Activated naive CD8-positive, alpha-beta T cell treated with anti-CD3 and anti-CD28 coated beads, Interleukin-2, amount 50 U/mL, for 24 hours (primary cell): ENCODE data around the gene ADGRG6.

ENCODE experiments used
- ATAC-seq: fragments of 150-1000 bp; cut with Tn5 transposase; one replicate; pipeline ENCODE4 v1.10.0; 2021
- DNase-seq: peaks from one replicate; pipeline ENCODE4 v3.0.0; 2021
- H3K27ac Mint-ChIP-seq: one replicate; pipeline ENCODE4 v1.8.0; 2021; ENCODE audit warnings: mild to moderate bottlenecking, mixed read lengths
- H3K27me3 Mint-ChIP-seq: one replicate; pipeline ENCODE4 v1.8.0; 2021; ENCODE audit warnings: mixed read lengths
- H3K36me3 Mint-ChIP-seq: one replicate; pipeline ENCODE4 v1.8.0; 2021; ENCODE audit warnings: low read depth, mixed read lengths
- H3K4me1 Mint-ChIP-seq: one replicate; pipeline ENCODE4 v1.8.0; 2021; ENCODE audit warnings: mixed read lengths
- H3K4me3 Mint-ChIP-seq: one replicate; pipeline ENCODE4 v1.8.0; 2021; ENCODE audit warnings: mild to moderate bottlenecking, moderate library complexity, mixed read lengths
- H3K9me3 Mint-ChIP-seq: one replicate; pipeline ENCODE4 v1.8.0; 2021; ENCODE audit warnings: mixed read lengths

ADGRG6 gene

GRCh38 chr6:142476452-142476851 lies 174.6 kb downstream of the ADGRG6 start:
- no peaks in the 10 kb centered on the region for H3K36me3 Mint-ChIP-seq

GRCh38 chr6:142478117-142478516 lies 176.3 kb downstream of the ADGRG6 start:
- Mint-ChIP-seq H3K27me3 (peaks cover 2% of the 10 kb centered on the region), H3K36me3 (no peaks in the 10 kb centered on the region), H3K4me3 (no peak overlapping the region), H3K27ac (no peak overlapping the region), H3K4me1 (peaks cover 9% of the 10 kb centered on the region), H3K9me3 (peaks cover 4% of the 10 kb centered on the region)
- ATAC-seq (no peak), DNase-seq (no peak)

More at GRCh38 chr6:142476452-142476851, 174.6 kb downstream of the ADGRG6 start:
- peaks cover 2% of the 10 kb centered on the region for H3K27me3 Mint-ChIP-seq
- peak overlapping the region; percentile 15 for H3K27ac Mint-ChIP-seq
- ATAC-seq: no peak
- DNase-seq: no peak
- H3K9me3 Mint-ChIP-seq: peaks cover 4% of the 10 kb centered on the region
- no peak overlapping the region for H3K4me3 Mint-ChIP-seq
- H3K4me1 Mint-ChIP-seq: peaks cover 9% of the 10 kb centered on the region

DNA sequence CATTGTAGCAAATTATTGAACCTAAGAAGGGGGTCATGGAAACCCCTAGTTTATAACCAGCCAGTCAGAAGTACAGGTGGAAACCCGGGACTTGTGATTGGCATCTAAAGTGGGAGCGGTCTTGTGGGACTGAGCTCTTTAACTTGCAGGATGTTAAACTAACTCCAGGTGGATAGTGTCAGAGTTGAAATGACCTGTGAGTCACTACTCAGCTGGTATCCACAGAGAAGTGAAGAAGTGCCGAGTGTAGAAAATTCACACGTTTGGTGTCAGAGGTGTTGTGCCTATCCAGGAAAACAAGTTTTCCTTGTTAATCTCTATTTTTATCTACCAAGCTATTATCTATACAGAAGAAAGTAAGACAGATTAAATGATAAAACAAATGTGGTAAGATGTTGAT lies 179.7 kb downstream of the ADGRG6 start:
- H3K27me3 Mint-ChIP-seq: peaks cover 2% of the 10 kb centered on the region

DNA sequence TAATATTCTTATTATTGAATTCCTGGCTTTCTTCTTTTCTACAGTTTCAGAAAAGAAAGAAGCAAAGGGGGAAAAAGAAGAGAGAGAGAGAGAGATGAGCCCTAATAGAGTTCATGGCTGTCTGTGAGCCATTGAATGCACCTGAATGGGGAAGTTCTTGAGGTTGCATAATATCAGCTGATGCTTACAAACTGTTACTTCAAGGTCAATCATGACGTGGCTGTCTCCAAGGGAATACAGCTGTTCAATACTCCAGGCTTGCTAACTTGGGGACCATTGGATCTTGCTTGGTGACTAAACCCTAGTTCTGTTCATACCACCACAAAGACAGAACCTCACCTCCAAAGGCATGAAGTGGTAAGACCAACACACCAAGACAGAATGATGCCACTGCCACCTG lies 180.4 kb downstream of the ADGRG6 start:
- Mint-ChIP-seq H3K9me3 (peaks cover 4% of the 10 kb centered on the region), H3K27me3 (peaks cover 2% of the 10 kb centered on the region), H3K4me3 (no peak overlapping the region), H3K27ac (no peak overlapping the region), H3K36me3 (no peaks in the 10 kb centered on the region), H3K4me1 (peaks cover 6% of the 10 kb centered on the region)
- ATAC-seq: no peak
- no peak for DNase-seq

More for the DNA sequence above, 179.7 kb downstream of the ADGRG6 start:
- Mint-ChIP-seq H3K4me3 (no peak overlapping the region), H3K27ac (no peak overlapping the region), H3K9me3 (peaks cover 4% of the 10 kb centered on the region), H3K4me1 (peaks cover 6% of the 10 kb centered on the region), H3K36me3 (no peaks in the 10 kb centered on the region)
- no peak for ATAC-seq
- no peak for DNase-seq

- ATAC-seq (no peak), DNase-seq (no peak)
- Mint-ChIP-seq H3K9me3 (no peaks in the 10 kb centered on the region), H3K4me1 (peaks cover 4% of the 10 kb centered on the region), H3K27ac (no peak overlapping the region), H3K27me3 (peaks cover 2% of the 10 kb centered on the region), H3K36me3 (no peaks in the 10 kb centered on the region), H3K4me3 (no peak overlapping the region)
Measured at GRCh38 chr6:142482974-142483373, 181.2 kb downstream of the ADGRG6 start.

- DNase-seq: no peak
- Mint-ChIP-seq H3K4me3 (no peak overlapping the region), H3K27ac (no peak overlapping the region), H3K4me1 (peaks cover 1% of the 10 kb centered on the region), H3K9me3 (no peaks in the 10 kb centered on the region), H3K36me3 (no peaks in the 10 kb centered on the region), H3K27me3 (peaks cover 2% of the 10 kb centered on the region)
- no peak for ATAC-seq
Measured at GRCh38 chr6:142485256-142485655, 183.4 kb downstream of the ADGRG6 start.

- no peak overlapping the region for H3K27ac Mint-ChIP-seq
- ATAC-seq (no peak), DNase-seq (no peak)
- H3K36me3 Mint-ChIP-seq: no peaks in the 10 kb centered on the region
- H3K4me1 Mint-ChIP-seq: peaks cover 1% of the 10 kb centered on the region
- no peaks in the 10 kb centered on the region for H3K9me3 Mint-ChIP-seq
- H3K4me3 Mint-ChIP-seq: no peak overlapping the region
- H3K27me3 Mint-ChIP-seq: no peaks in the 10 kb centered on the region
Measured at GRCh38 chr6:142489722-142490610, 188.2 kb downstream of the ADGRG6 start.
